ENCODE measurements around the gene DOCK9. TPM values are rescaled to one million over a fixed set of nuclear protein-coding genes. Genes with fewer than 3 reads are reported as not detected.

DOCK9 gene
- total RNA-seq, 1 experiment from 2014 or later = 30.5 TPM

GRCh38 chr13:98938801-98939200, 39.1 kb downstream of the DOCK9 start:
- BruUV-seq (replicated peaks) = no TSS peak
- Histone ChIP-seq H3K36me3 (ENCODE audit: control insufficient read depth, insufficient read depth, low read length) (no peaks in the 10 kb centered on the region), H3K4me3 (ENCODE audit: low read depth in 2 of 2, low read length in 2 of 2) (no peak overlapping the region), H3K4me1 (ENCODE audit: control insufficient read depth, insufficient read depth, low read length) (no peaks in the 10 kb centered on the region), H3K27me3 (ENCODE audit: control insufficient read depth, insufficient read depth, low read length) (no peaks in the 10 kb centered on the region), H3K9me3 (ENCODE audit: control insufficient read depth, insufficient read depth, low read depth, low read length) (peaks cover 4% of the 10 kb centered on the region; the same call in 1 of the 2 replicates), H3K27ac (ENCODE audit: low read length) (no peak overlapping the region)
- DNase-seq (ENCODE audit: low read depth, low spot score) = no peak
- TF ChIP-seq REST (IDR thresholded peaks at IDR 0.05; ENCODE audit: insufficient read depth in 1 of 2, low read depth in 2 of 2, low read length in 1 of 2) (no peak), CTCF (IDR thresholded peaks at IDR 0.05) (no peak), SIN3A (IDR thresholded peaks at IDR 0.05; ENCODE audit: borderline replicate concordance, insufficient read depth, low read depth, low read length) (no peak), TCF7L2 (IDR thresholded peaks at IDR 0.05; ENCODE audit: low read depth, low read length) (no peak), POLR2AphosphoS5 (IDR thresholded peaks at IDR 0.05; ENCODE audit: low read depth, low read length) (no peak)
- ChIA-PET CTCF (no interaction called here), POLR2A (no interaction called here)
- intact Hi-C loops (cut with micrococcal nuclease; ENCODE audit: unreplicated experiment) (no loop called here), in situ Hi-C loops (cut with HindIII; ENCODE audit: low pct_unique_long_range_greater_than_20kb, low sequenced_read_pairs) (no loop called here)
- ATAC-seq = no peak

DNA sequence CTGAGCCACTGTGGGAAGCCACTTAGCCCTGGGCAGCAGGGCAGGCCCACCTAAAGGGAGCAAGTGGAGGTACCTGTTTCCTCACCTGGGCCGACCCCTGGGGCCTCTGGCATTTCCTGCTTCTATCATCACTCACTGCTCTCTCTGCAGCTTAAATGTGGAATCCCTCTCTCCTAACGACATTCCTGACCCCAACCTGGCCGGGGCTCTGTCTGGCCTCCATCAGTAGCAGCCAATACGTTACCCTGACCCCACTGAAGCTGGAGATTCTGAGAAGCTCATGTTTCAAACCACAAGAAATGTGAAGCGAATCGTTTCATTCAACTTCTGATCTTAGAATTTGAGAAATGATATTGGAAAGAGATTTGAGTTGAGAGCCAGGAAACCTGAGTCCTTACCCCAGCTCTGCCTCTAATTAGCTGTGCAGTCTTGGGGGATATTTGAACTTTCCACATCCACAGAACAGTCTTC, 39.9 kb downstream of the DOCK9 start:
- CTCF ChIA-PET = no interaction called here
- POLR2A ChIA-PET = no interaction called here
- Histone ChIP-seq H3K36me3 (ENCODE audit: control insufficient read depth, insufficient read depth, low read length) (no peaks in the 10 kb centered on the region), H3K4me3 (ENCODE audit: low read depth in 2 of 2, low read length in 2 of 2) (no peak overlapping the region), H3K9me3 (ENCODE audit: control insufficient read depth, insufficient read depth, low read depth, low read length) (peaks cover 4% of the 10 kb centered on the region; the same call in 1 of the 2 replicates), H3K4me1 (ENCODE audit: control insufficient read depth, insufficient read depth, low read length) (no peaks in the 10 kb centered on the region), H3K27ac (ENCODE audit: low read length) (no peak overlapping the region), H3K27me3 (ENCODE audit: control insufficient read depth, insufficient read depth, low read length) (no peaks in the 10 kb centered on the region)
- no TSS peak for BruUV-seq (replicated peaks)
- TF ChIP-seq TCF7L2 (IDR thresholded peaks at IDR 0.05; ENCODE audit: low read depth, low read length) (no peak), CTCF (IDR thresholded peaks at IDR 0.05) (no peak), REST (IDR thresholded peaks at IDR 0.05; ENCODE audit: insufficient read depth in 1 of 2, low read depth in 2 of 2, low read length in 1 of 2) (no peak), POLR2AphosphoS5 (IDR thresholded peaks at IDR 0.05; ENCODE audit: low read depth, low read length) (no peak), SIN3A (IDR thresholded peaks at IDR 0.05; ENCODE audit: borderline replicate concordance, insufficient read depth, low read depth, low read length) (no peak)
- ATAC-seq (no peak), DNase-seq (ENCODE audit: low read depth, low spot score) (no peak)
- intact Hi-C loops (cut with micrococcal nuclease; ENCODE audit: unreplicated experiment) = no loop called here
- in situ Hi-C loops (cut with HindIII; ENCODE audit: low pct_unique_long_range_greater_than_20kb, low sequenced_read_pairs) = no loop called here

All from Panc1 (cell line).